Adrenal gland (tissue), 5 donors: Measurements from ENCODE around the gene MMAB.

ENCODE experiments used
- CTCF ChIP-seq, 6 experiments: fragments of 450-650 bp in 4 of 6; fragments of 200-600 bp in 2 of 6; sonication (generic) in 1 of 6; IDR thresholded peaks; 1 replicate in 5 of 6; 2 replicates in 1 of 6; pipeline versions ENCODE4 v1.5.1 to v1.8.0; 2016 to 2021; ENCODE audit warnings: antibody characterized with exemption in 6 of 6, mild to moderate bottlenecking in 2 of 6, moderate library complexity in 1 of 6
- POLR2A ChIP-seq, 2 donors: fragments of 450-650 bp; IDR thresholded peaks; one replicate each; pipeline ENCODE4 v1.6.1; 2017; ENCODE audit warnings: antibody characterized with exemption in 2 of 2, mild to moderate bottlenecking in 2 of 2, moderate library complexity in 1 of 2
- donor health status: DM: no; HTN: no; CAD: no.

GRCh38 chr12:109621211-109621694, 47.9 kb upstream of the MMAB start:
- TF ChIP-seq CTCF (IDR thresholded peaks at IDR 0.05) (no peak), POLR2A (IDR thresholded peaks at IDR 0.05) (no peak)
